Measurements from ENCODE around the gene EVX1. TPM values are rescaled to one million over a fixed set of nuclear protein-coding genes. Genes with fewer than 3 reads are reported as not detected.

The EVX1 gene
- total RNA-seq, 4 donors from 2014 or later, result not detected

GRCh38 chr7:27250557-27251070, 8.0 kb downstream of the EVX1 start:
- TF ChIP-seq, protein P1, sequence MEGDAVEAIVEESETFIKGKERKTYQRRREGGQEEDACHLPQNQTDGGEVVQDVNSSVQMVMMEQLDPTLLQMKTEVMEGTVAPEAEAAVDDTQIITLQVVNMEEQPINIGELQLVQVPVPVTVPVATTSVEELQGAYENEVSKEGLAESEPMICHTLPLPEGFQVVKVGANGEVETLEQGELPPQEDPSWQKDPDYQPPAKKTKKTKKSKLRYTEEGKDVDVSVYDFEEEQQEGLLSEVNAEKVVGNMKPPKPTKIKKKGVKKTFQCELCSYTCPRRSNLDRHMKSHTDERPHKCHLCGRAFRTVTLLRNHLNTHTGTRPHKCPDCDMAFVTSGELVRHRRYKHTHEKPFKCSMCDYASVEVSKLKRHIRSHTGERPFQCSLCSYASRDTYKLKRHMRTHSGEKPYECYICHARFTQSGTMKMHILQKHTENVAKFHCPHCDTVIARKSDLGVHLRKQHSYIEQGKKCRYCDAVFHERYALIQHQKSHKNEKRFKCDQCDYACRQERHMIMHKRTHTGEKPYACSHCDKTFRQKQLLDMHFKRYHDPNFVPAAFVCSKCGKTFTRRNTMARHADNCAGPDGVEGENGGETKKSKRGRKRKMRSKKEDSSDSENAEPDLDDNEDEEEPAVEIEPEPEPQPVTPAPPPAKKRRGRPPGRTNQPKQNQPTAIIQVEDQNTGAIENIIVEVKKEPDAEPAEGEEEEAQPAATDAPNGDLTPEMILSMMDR (IDR thresholded peaks at IDR 0.05; ENCODE audit: low read depth), result no peak

GRCh38 chr7:27251136-27251651, 8.6 kb downstream of the EVX1 start:
- TF ChIP-seq, protein P1 (IDR thresholded peaks at IDR 0.05; ENCODE audit: low read depth), result no peak

DNA sequence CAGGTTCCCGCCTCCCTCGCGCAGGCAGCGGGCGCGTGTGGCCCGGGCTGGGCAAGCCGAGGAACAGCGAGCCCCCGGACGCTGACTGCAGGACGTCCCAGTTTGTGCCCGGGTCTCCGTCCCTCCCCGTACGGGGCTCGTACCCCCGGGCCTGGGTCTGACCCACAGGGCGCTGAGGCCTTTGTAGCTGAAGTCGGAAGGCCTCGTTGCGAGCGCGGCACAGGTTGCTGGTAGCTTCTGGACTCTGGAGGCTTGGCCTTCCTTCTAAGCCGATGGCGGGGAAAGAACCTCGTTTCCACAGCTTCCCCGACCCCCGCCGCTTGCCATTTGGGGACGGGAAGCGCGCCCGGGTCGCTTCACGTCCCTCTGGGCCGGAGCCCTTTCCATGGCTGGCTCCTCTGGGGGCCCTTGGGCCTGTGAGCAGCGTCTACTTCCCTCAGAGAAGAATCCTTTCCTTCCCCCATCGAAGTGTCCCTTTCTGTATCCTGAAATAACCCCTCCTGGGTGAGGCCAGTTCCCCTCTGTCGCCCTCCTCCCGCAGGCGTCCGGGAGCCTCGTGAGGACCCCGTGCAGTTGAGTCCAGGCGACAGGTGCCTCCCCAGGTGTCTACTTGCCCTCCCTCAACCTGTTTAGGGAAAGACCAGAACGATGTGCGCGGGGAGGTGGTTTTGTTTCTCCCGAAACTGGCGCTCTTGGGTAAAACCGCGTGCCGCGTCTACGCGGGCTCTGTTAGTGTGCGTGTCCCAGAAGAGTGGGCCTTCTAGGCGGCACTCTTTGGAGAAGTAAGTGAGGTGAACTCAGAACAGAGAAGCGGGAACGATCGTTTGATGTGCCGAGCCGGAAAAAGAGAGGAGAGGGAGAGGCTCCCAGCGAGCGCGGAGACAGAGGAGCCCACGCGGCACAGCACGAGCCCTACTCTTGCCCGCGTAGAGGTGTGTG, 9.3 kb downstream of the EVX1 start:
- TF ChIP-seq, protein P1 (IDR thresholded peaks at IDR 0.05; ENCODE audit: low read depth), result no peak

DNA sequence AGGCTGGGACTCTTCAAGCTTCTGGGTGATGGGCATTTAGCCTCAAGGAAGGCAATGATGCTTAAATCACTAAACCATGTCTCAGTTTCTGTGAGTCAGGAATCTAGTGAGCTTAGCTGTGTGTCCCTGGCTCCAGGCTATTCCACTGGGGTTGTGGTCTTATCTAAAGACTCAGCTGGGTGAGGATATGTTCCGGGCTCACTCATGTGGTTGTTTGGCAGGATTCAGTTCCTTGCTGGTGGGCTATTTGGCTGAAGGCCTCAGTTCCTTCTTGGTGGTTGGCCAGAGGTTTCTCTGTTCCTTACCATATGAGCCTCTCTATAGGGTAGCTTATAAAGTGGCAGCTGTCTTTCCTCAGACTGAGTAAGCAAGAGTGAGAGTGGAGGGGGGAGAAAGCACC, 12.0 kb downstream of the EVX1 start:
- TF ChIP-seq, protein P1 (IDR thresholded peaks at IDR 0.05; ENCODE audit: low read depth), result no peak

DNA sequence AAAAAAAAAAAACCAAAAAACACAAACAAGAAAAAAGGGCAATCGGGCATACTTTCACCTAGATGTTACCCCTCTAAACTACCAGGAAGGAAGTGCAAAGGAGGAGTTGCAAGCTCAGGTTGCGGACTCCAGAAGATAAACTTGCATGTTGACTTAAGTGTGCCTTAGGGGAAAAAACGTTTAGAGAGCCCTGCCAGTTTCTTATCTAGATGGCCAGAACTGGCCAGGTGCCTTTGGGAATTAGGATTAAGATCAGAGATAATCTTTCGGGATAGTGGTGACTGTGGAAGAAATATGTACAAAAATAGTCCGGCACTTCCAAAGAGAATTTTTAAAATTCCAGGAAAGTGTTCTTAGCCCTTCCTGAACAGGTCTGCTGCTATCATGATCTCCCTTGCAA, 17.6 kb downstream of the EVX1 start:
- TF ChIP-seq, protein P1 (IDR thresholded peaks at IDR 0.05; ENCODE audit: low read depth), result no peak

DNA sequence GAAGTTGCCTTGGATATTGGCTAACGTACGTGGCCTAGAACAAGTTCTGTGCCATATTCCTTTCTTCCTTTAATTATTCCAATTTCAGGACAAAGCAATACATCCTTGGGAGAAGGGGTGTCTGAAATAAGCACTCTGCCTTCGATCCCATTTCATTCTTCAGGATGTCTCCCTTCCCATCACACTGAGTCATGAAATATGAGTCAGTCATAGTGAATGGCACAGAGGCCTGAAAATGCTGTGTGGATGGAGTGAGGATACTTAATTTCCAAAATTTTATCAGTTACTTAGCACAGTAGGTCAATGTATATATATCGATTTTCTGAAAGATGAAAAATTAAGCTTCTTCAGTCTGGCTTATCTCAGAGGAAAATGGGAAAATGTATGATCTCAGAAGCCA, 19.5 kb downstream of the EVX1 start:
- TF ChIP-seq, protein P1 (IDR thresholded peaks at IDR 0.05; ENCODE audit: low read depth), result no peak

DNA sequence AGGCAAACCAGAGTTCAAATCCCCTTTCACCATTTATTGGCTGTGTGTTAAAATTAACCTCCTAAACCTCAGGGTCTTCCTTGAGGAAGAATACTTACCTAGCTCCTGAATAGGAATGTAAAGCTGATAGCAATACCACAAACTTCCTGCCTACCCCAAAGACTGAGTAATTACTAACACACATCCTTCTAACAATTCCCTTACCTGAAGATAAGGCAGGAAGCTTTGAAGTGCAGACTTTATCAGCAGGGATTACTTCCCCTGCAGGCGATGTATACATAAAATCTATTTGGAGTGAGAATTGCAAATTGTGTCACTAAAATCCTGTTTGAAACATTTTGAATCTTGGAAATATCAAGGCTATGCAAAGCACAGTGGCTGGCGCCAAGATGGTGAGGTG, 21.2 kb downstream of the EVX1 start:
- TF ChIP-seq, protein P1 (IDR thresholded peaks at IDR 0.05; ENCODE audit: low read depth), result no peak

Measured in subcutaneous adipose tissue (tissue), 4 donors.